HepG2 (cell line): ENCODE measurements around the gene FRMD4A. TPM values are rescaled to one million over a fixed set of nuclear protein-coding genes. Genes with fewer than 3 reads are reported as not detected.

Experiments
- ATAC-seq: fragments of 200-7000 bp; cut with Tn5 transposase; 3 replicates; pipeline ENCODE4 v1.9.1; 2020; ENCODE audit warnings: mild to moderate bottlenecking, moderate library complexity
- BruUV-seq: library from RNA; stranded (reverse); fragments of 400-500 nt; replicated peaks from 2 replicates; lab custom pipeline; 2021; lab: Mats Ljungman, UMichigan
- CTCF ChIA-PET: fragments of 300-600 bp; formaldehyde crosslinking; extraction: SDS; loops from one replicate; lab custom pipeline; 2021; ENCODE audit warnings: low total read pairs, inconsistent platforms, low intra/inter-chr PET ratio; lab: Yijun Ruan, JAX
- POLR2A ChIA-PET: fragments of 350-600 bp; sonication (Branson Sonifier 250); formaldehyde crosslinking; loops from one replicate; lab custom pipeline; 2020; ENCODE audit warnings: antibody characterized with exemption, inconsistent platforms; lab: Yijun Ruan, JAX
- DNase-seq: peaks from one replicate; pipeline ENCODE4 v3.0.0-alpha.2; 2015; ENCODE audit warnings: low spot score
- FAIRE-seq: peaks from 3 replicates; lab custom pipeline; 2011; peaks lifted over from hg19 to GRCh38; lab: Jason Lieb, UNC
- H2AFZ ChIP-seq: one replicate; pipeline ENCODE4 v1.6.1; 2011; ENCODE audit warnings: low read length, inconsistent platforms
- H3K27ac ChIP-seq: fragments of 300-600 bp; 3 replicates; pipeline ENCODE4 v1.8.0; 2011; ENCODE audit warnings: mixed run types, mild to moderate bottlenecking, mixed read lengths, low read length, inconsistent platforms; ENCODE audit not compliant: insufficient read depth; ENCODE audit errors: extremely low read length
- H3K27me3 ChIP-seq, 2 experiments: fragments of 200-600 bp in 1 of 2; 2 replicates in 1 of 2; 3 replicates in 1 of 2; pipeline versions ENCODE4 v1.6.0 to v1.8.0; 2011; ENCODE audit warnings: low read length in 2 of 2, mild to moderate bottlenecking in 2 of 2, moderate library complexity in 2 of 2, inconsistent platforms in 1 of 2; ENCODE audit not compliant: insufficient read depth in 2 of 2, control insufficient read depth in 1 of 2
- H3K36me3 ChIP-seq, 2 experiments: fragments of 200-600 bp in 1 of 2; replicated peaks in 1 of 2; 2 replicates in 1 of 2; 3 replicates in 1 of 2; pipeline versions ENCODE4 v1.5.1 to v1.8.0; 2011; ENCODE audit warnings: low read length in 2 of 2, inconsistent platforms in 1 of 2; ENCODE audit not compliant: insufficient read depth in 2 of 2, control insufficient read depth in 1 of 2
- H3K4me1 ChIP-seq: 2 replicates; pipeline ENCODE4 v1.5.1; 2012; ENCODE audit warnings: low read length, inconsistent platforms; ENCODE audit not compliant: insufficient read depth
- H3K4me2 ChIP-seq: 2 replicates; pipeline ENCODE4 v1.6.0; 2011; ENCODE audit warnings: low read depth, low read length, inconsistent platforms
- H3K4me3 ChIP-seq, 3 experiments: fragments of 200-600 bp in 1 of 3; sonication (generic), shearing (Covaris generic) in 1 of 3; replicated peaks in 1 of 3; 2 replicates each; pipeline ENCODE4 v1.5.1; 2011 to 2016; ENCODE audit warnings: low read length in 3 of 3, inconsistent platforms in 2 of 3, low read depth in 2 of 3, mild to moderate bottlenecking in 2 of 3, control low read depth in 1 of 3, mixed read lengths in 1 of 3; ENCODE audit not compliant: insufficient read depth in 1 of 3
- H3K79me2 ChIP-seq: one replicate; pipeline ENCODE4 v1.6.1; 2011; ENCODE audit warnings: low read length, inconsistent platforms; ENCODE audit not compliant: insufficient read depth
- H3K9ac ChIP-seq: 2 replicates; pipeline ENCODE4 v1.6.0; 2011; ENCODE audit warnings: mild to moderate bottlenecking, low read depth, low read length, inconsistent platforms; ENCODE audit not compliant: insufficient read depth
- H3K9me3 ChIP-seq: 2 replicates; pipeline ENCODE4 v1.5.1; 2012; ENCODE audit warnings: mild to moderate bottlenecking, low read length
- H4K20me1 ChIP-seq: 2 replicates; pipeline ENCODE4 v1.6.0; 2011; ENCODE audit warnings: inconsistent platforms, mild to moderate bottlenecking, low read length, moderate library complexity; ENCODE audit not compliant: insufficient read depth
- CAMTA2 ChIP-seq: sonication (generic); formaldehyde crosslinking; IDR thresholded peaks from 2 replicates; pipeline ENCODE4 v1.4.0; 2020; ENCODE audit warnings: mild to moderate bottlenecking, missing genetic modification reagents, borderline replicate concordance
- DNMT3B ChIP-seq: conservative IDR thresholded peaks from 2 replicates; pipeline ENCODE4 v1.6.1; 2016; ENCODE audit warnings: missing biosample characterization, control low read depth
- ISX ChIP-seq: sonication (generic); formaldehyde crosslinking; conservative IDR thresholded peaks from 2 replicates; pipeline ENCODE4 v1.5.0; 2020; ENCODE audit warnings: missing genetic modification reagents
- MED13 ChIP-seq: sonication (generic); formaldehyde crosslinking; IDR thresholded peaks from 2 replicates; pipeline ENCODE4 v1.5.0; 2020; ENCODE audit warnings: missing genetic modification reagents
- MEIS1 ChIP-seq: sonication (generic); formaldehyde crosslinking; IDR thresholded peaks from 2 replicates; pipeline ENCODE4 v1.9.0; 2021; ENCODE audit warnings: mild to moderate bottlenecking, missing genetic modification reagents, moderate library complexity, borderline replicate concordance
- MTA1 ChIP-seq: sonication (generic); formaldehyde crosslinking; IDR thresholded peaks from 2 replicates; pipeline ENCODE4 v1.4.0; 2020; ENCODE audit warnings: missing genetic modification reagents, mild to moderate bottlenecking, borderline replicate concordance
- NONO ChIP-seq, 2 experiments: fragments of 450-650 bp in 1 of 2; sonication (generic) in 1 of 2; formaldehyde crosslinking in 1 of 2; IDR thresholded peaks in 1 of 2; conservative IDR thresholded peaks in 1 of 2; 2 replicates each; pipeline versions ENCODE4 v1.6.1 to v1.8.0; 2017 to 2022; ENCODE audit warnings: mild to moderate bottlenecking in 1 of 2, missing genetic modification reagents in 1 of 2, moderate library complexity in 1 of 2
- ZFP82 ChIP-seq: sonication (generic); formaldehyde crosslinking; IDR thresholded peaks from 2 replicates; pipeline ENCODE4 v1.5.1; 2020; ENCODE audit warnings: mild to moderate bottlenecking, missing genetic modification reagents, borderline replicate concordance
- ZNF260 ChIP-seq: sonication (generic); formaldehyde crosslinking; IDR thresholded peaks from 2 replicates; pipeline ENCODE4 v1.4.0; 2020; ENCODE audit warnings: missing genetic modification reagents, low read depth, mild to moderate bottlenecking, borderline replicate concordance
- ZNF367 ChIP-seq: sonication (generic); formaldehyde crosslinking; IDR thresholded peaks from 2 replicates; pipeline ENCODE4 v1.4.0; 2020; ENCODE audit warnings: missing genetic modification reagents, borderline replicate concordance
- WGBS: methylation state at CpG from one replicate; pipeline ENCODE4 v1.1.6; 2017; ENCODE audit warnings: low lambda C conversion rate; 5-methylcytosine and 5-hydroxymethylcytosine counted together
- in situ Hi-C: cut with HindIII; loops from 2 replicates; pipeline ENCODE4 v1.10.0; 2017; ENCODE audit warnings: low pct_unique_long_range_greater_than_20kb; ENCODE audit not compliant: extremely low pct_ligation_motif_present
- intact Hi-C: fragments of 100-400 bp; cut with micrococcal nuclease; formaldehyde crosslinking; loops from one replicate; pipeline ENCODE4 v1.10.0; 2022; ENCODE audit not compliant: unreplicated experiment
- polyA plus RNA-seq, 8 experiments: library from polyadenylated mRNA; depleted of rRNA in 3 of 8; stranded (reverse) in 7 of 8; unstranded in 1 of 8; fragments of >200 nt; fragmentation: Illumina TruSeq in 4 of 8; extraction: Trizol in 4 of 8; gene quantifications; 2 replicates each; pipeline versions ENCODE4 v1.2.1 to v1.2.3, GENCODE V29; 2011 to 2016; ENCODE audit warnings: low read depth in 4 of 8, missing spikeins in 1 of 8, mixed read lengths in 1 of 8; ENCODE audit not compliant: insufficient read depth in 1 of 8
- total RNA-seq, 5 experiments: library from RNA; depleted of rRNA; stranded (reverse); fragments of >200 nt; fragmentation: Illumina TruSeq; extraction: Trizol; gene quantifications; 2 replicates each; pipeline ENCODE4 v1.2.3, GENCODE V29; 2016; ENCODE audit warnings: low read depth in 1 of 5
- TF ChIP-seq, protein P1 (sequence below): sonication (generic); formaldehyde crosslinking; IDR thresholded peaks from 2 replicates; pipeline ENCODE4 v1.4.0; 2020; ENCODE audit warnings: missing genetic modification reagents
- TF ChIP-seq, protein P2 (sequence below): sonication (generic); formaldehyde crosslinking; IDR thresholded peaks from 2 replicates; pipeline ENCODE4 v1.5.1; 2020; ENCODE audit warnings: missing genetic modification reagents, mild to moderate bottlenecking, borderline replicate concordance
- TF ChIP-seq, protein P3 (sequence below): sonication (generic); formaldehyde crosslinking; IDR thresholded peaks from 2 replicates; pipeline ENCODE4 v1.5.1; 2020; ENCODE audit warnings: missing genetic modification reagents, mild to moderate bottlenecking, borderline replicate concordance
- TF ChIP-seq, protein P4 (sequence below): IDR thresholded peaks from 2 replicates; pipeline ENCODE4 v1.6.1; 2016; ENCODE audit warnings: low read depth

The FRMD4A gene
- total and polyA plus RNA-seq, 2 of the 13 experiments (the other 11 are each of a cell fraction or from before 2014, with no cell fraction given) = 0.09 to 0.26 TPM

DNA sequence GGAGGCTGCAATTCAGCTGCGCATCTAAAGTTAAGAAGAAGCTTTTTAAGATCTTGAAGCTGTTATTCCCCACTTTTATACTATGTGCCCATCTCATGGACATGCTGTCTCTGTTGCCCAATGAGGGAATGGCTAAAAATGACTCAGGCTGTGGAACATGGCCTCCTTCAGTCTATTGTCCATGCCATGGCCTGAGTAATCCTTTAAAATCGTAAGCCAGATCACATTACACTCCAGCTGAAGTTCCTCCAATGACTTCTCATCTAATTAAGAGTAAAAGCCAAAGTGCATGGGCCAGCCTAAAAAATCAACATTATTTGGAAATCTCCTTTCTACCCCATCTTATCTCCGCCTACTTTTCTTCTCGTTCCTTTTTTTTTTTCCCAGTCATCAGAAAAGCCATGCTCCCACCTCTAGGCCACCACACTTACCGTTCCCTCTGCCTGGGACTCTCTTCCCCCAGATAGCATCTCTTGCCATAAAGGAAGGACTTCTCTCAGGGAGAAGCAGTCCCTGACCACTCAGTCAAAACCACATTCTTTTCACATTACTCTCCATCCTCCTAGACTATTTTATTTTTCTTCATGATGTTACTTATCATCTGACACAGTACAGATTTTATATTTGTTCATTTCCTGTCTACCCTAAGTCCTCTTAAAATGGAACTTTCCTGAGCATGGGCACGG lies 406.5 kb downstream of the FRMD4A start:
- in situ Hi-C loops (no loop called here), intact Hi-C loops (no loop called here)
- FAIRE-seq (no peak), ATAC-seq (no peak), DNase-seq (no peak)
- no peaks in the 10 kb centered on the region for H3K9me3 ChIP-seq
- no peak overlapping the region for H2AFZ ChIP-seq
- 24% methylated on average over 6 of the region's 6 CpGs for WGBS
- H4K20me1 ChIP-seq = no peaks in the 10 kb centered on the region
- no peak overlapping the region for H3K4me3 ChIP-seq
- BruUV-seq = no TSS peak
- peaks cover 0 to 1% of the 10 kb centered on the region in 2 experiments; a peak in 1 of 5 replicates for H3K27me3 ChIP-seq
- ChIA-PET POLR2A (no interaction called here), CTCF (no interaction called here)
- no peak overlapping the region for H3K4me2 ChIP-seq
- no peak overlapping the region for H3K27ac ChIP-seq
- TF ChIP-seq ZFP82 (CRISPR knock-in tag) = no peak
- TF ChIP-seq ISX (CRISPR knock-in tag) = no peak
- TF ChIP-seq ZNF367 (CRISPR knock-in tag) = no peak
- TF ChIP-seq, protein P1, sequence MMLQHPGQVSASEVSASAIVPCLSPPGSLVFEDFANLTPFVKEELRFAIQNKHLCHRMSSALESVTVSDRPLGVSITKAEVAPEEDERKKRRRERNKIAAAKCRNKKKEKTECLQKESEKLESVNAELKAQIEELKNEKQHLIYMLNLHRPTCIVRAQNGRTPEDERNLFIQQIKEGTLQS (CRISPR knock-in tag) = no peak
- no peak for TF ChIP-seq NONO (IDR thresholded peaks at IDR 0.05)
- no peak for TF ChIP-seq NONO (CRISPR knock-in tag; conservative IDR thresholded peaks at IDR 0.05)
- TF ChIP-seq, protein P2, sequence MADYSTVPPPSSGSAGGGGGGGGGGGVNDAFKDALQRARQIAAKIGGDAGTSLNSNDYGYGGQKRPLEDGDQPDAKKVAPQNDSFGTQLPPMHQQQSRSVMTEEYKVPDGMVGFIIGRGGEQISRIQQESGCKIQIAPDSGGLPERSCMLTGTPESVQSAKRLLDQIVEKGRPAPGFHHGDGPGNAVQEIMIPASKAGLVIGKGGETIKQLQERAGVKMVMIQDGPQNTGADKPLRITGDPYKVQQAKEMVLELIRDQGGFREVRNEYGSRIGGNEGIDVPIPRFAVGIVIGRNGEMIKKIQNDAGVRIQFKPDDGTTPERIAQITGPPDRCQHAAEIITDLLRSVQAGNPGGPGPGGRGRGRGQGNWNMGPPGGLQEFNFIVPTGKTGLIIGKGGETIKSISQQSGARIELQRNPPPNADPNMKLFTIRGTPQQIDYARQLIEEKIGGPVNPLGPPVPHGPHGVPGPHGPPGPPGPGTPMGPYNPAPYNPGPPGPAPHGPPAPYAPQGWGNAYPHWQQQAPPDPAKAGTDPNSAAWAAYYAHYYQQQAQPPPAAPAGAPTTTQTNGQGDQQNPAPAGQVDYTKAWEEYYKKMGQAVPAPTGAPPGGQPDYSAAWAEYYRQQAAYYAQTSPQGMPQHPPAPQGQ = no peak
- no peak for TF ChIP-seq MEIS1
- TF ChIP-seq, protein P3, sequence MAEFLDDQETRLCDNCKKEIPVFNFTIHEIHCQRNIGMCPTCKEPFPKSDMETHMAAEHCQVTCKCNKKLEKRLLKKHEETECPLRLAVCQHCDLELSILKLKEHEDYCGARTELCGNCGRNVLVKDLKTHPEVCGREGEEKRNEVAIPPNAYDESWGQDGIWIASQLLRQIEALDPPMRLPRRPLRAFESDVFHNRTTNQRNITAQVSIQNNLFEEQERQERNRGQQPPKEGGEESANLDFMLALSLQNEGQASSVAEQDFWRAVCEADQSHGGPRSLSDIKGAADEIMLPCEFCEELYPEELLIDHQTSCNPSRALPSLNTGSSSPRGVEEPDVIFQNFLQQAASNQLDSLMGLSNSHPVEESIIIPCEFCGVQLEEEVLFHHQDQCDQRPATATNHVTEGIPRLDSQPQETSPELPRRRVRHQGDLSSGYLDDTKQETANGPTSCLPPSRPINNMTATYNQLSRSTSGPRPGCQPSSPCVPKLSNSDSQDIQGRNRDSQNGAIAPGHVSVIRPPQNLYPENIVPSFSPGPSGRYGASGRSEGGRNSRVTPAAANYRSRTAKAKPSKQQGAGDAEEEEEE = no peak
- TF ChIP-seq ZNF260 = no peak
- TF ChIP-seq, protein P4, sequence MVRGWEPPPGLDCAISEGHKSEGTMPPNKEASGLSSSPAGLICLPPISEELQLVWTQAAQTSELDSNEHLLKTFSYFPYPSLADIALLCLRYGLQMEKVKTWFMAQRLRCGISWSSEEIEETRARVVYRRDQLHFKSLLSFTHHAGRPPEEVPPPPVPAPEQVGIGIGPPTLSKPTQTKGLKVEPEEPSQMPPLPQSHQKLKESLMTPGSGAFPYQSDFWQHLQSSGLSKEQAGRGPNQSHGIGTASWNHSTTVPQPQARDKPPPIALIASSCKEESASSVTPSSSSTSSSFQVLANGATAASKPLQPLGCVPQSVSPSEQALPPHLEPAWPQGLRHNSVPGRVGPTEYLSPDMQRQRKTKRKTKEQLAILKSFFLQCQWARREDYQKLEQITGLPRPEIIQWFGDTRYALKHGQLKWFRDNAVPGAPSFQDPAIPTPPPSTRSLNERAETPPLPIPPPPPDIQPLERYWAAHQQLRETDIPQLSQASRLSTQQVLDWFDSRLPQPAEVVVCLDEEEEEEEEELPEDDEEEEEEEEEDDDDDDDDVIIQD (CRISPR knock-in tag) = no peak
- TF ChIP-seq MED13 (CRISPR knock-in tag) = no peak
- TF ChIP-seq MTA1 (CRISPR knock-in tag) = no peak
- TF ChIP-seq CAMTA2 = no peak
- TF ChIP-seq DNMT3B (CRISPR knock-in tag) = no peak
- no peaks in the 10 kb centered on the region for H3K4me1 ChIP-seq
- H3K9ac ChIP-seq = no peak overlapping the region
- H3K36me3 ChIP-seq = no peaks in the 10 kb centered on the region
- H3K79me2 ChIP-seq = no peaks in the 10 kb centered on the region
